Activated naive CD8-positive, alpha-beta T cell treated with anti-CD3 and anti-CD28 coated beads, Interleukin-2, amount 10 ng/mL, durations not matched to agents 7 days and 5 days (primary cell): ENCODE data around the gene SH2B2. TPM values are rescaled to one million over a fixed set of nuclear protein-coding genes. Genes with fewer than 3 reads are reported as not detected.

ENCODE experiments used
- ATAC-seq: fragments of 150-1000 bp; cut with Tn5 transposase; one replicate; pipeline ENCODE4 v1.10.0; 2021; ENCODE audit warnings: low read depth, moderate library complexity
- POLR2A ChIA-PET: fragments of 350-600 bp; sonication (Branson Sonifier 250); formaldehyde crosslinking; loops from one replicate; lab custom pipeline; 2021; ENCODE audit warnings: antibody characterized with exemption; lab: Charles Lee
- DNase-seq: peaks from one replicate; pipeline ENCODE4 v3.0.0; 2021
- H3K27ac Mint-ChIP-seq: one replicate; pipeline ENCODE4 v1.8.0; 2022; ENCODE audit warnings: mild to moderate bottlenecking, mixed read lengths
- H3K27me3 Mint-ChIP-seq: one replicate; pipeline ENCODE4 v1.8.0; 2022; ENCODE audit warnings: mild to moderate bottlenecking, moderate library complexity, mixed read lengths
- H3K36me3 Mint-ChIP-seq: one replicate; pipeline ENCODE4 v1.8.0; 2021; ENCODE audit warnings: mild to moderate bottlenecking, mixed read lengths
- H3K4me1 Mint-ChIP-seq: one replicate; pipeline ENCODE4 v1.8.0; 2021; ENCODE audit warnings: mixed read lengths
- H3K4me3 Mint-ChIP-seq: one replicate; pipeline ENCODE4 v1.8.0; 2022; ENCODE audit warnings: mild to moderate bottlenecking, moderate library complexity, mixed read lengths
- H3K9me3 Mint-ChIP-seq: one replicate; pipeline ENCODE4 v1.8.0; 2021; ENCODE audit warnings: mixed read lengths
- total RNA-seq, 2 experiments: library from RNA; stranded (reverse); gene quantifications; one replicate each; pipeline ENCODE4 v1.2.3, GENCODE V29; 2021

The SH2B2 gene
- total RNA-seq, 2 experiments from 2014 or later, result 0.97 to 1.2 TPM

DNA sequence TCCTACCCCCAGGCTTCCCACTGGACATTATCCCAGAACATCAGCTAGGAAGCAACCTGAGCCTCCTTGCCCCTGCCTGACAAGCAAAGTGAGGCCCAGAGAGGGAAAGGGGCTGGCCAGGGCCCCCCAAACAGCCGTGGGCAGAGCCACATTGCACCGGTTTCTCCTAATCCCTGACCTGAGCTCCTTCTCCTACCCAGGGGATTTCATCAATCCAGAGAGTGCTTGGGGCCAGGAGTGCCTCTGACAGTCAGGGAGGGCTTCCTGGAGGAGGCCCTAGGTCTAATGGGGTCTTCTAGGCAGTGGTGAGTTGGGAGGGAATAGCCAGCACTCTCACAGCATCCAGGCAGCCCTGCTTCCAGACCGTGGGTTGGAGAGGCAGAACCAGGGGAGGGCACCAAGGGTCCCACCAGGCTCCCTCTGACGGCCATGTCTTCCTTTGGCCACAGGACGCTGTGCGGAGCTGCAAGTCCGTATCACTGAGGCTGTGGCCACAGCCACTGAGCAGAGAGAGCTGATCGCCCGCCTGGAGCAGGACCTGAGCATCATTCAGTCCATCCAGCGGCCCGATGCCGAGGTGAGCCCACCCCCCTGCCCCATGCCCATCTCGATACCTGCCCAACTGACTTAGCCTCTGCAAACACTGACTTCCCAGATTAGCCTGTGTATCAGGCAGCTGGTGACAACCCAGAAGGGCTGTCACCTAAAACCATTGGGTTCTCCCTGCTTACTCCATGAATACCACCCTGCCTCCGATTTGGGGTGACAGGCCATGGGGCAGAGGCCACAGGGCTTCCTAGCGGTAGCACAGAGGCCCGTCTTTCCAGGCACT, 13.5 kb upstream of the SH2B2 start:
- POLR2A ChIA-PET, result no interaction called here
- H3K4me3 Mint-ChIP-seq, result no peak overlapping the region
- ATAC-seq (no peak), DNase-seq (no peak)
- no peaks in the 10 kb centered on the region for H3K36me3 Mint-ChIP-seq
- H3K9me3 Mint-ChIP-seq, result no peaks in the 10 kb centered on the region
- H3K27me3 Mint-ChIP-seq, result no peaks in the 10 kb centered on the region
- H3K4me1 Mint-ChIP-seq, result peaks cover 1% of the 10 kb centered on the region
- no peak overlapping the region for H3K27ac Mint-ChIP-seq

DNA sequence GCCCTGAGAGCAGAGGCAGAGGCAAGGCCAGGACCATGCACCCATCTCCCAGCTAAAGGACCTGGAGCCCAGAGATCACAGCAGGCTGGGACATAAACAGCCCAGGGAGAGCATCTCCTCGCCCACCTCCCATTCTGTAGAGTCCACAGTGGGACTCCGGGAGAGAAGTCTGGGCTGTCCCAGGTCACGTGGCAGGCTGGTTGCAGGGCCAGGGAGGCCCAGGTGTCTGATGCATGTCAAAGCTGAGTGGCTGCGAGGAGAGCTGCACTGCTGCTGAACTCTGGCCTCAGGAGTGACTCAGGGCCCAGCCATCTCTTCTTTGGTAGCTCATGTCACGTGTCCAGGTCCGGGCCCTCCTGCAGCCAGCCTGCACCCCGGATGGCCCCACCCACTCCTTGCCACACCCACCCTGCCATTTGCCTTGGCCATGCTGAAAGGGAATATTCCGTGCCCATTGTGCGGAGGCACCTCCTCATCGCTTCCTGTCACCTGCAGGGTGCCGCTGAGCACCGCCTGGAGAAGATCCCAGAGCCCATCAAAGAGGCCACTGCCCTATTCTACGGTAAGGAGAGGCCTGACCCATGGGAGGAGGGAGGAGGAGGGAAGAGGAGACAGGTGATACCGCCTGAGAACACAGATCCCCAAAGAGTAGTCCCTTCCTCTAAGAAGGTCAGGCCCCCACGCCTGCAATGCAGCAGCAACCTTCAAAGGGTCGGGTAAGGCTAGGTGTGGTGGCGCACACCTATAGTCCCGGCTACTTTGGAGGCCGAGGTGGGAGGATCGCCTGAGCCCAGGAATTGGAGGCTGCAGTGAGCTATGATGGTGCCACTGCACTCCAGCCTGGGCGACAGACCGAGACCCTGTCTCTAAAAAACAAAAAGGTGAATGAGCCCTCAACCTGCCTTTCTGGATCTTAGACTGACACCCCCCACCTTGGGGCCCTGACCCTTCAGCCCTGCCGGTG, 12.6 kb upstream of the SH2B2 start:
- no peak for DNase-seq
- no peaks in the 10 kb centered on the region for H3K27me3 Mint-ChIP-seq
- H3K4me3 Mint-ChIP-seq, result no peak overlapping the region
- H3K36me3 Mint-ChIP-seq, result no peaks in the 10 kb centered on the region
- POLR2A ChIA-PET, result no interaction called here
- H3K4me1 Mint-ChIP-seq, result peaks cover 1% of the 10 kb centered on the region
- no peak overlapping the region for H3K27ac Mint-ChIP-seq
- no peak for ATAC-seq
- H3K9me3 Mint-ChIP-seq, result no peaks in the 10 kb centered on the region

DNA sequence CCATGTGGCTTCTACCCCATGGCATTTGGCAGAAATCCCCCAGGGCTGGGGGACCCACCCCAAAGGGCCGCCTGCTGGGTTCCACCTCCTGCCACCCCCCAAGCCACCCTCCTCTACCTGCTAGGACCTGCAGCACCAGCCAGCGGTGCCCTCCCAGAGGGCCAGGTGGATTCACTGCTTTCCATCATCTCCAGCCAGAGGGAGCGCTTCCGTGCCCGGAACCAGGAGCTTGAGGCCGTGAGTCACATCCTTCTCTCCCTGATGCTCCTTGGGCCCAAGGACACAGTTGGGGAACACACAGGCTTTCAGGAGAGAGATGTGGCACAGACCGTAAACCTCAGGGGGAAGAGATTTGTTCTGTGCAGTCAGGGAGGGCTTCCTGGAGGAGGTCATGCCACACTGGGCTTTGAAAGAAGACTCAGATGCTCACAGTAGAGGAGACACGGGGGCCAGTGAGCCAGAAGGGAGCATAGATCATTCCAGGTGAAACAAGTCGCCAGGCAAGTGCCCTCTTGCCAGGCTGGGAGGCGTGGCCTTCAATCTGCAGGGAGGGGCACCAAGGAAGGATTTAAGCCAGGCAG, 11.5 kb upstream of the SH2B2 start:
- no peaks in the 10 kb centered on the region for H3K27me3 Mint-ChIP-seq
- no peak for DNase-seq
- no peaks in the 10 kb centered on the region for H3K36me3 Mint-ChIP-seq
- peaks cover 1% of the 10 kb centered on the region for H3K4me1 Mint-ChIP-seq
- POLR2A ChIA-PET, result no interaction called here
- no peak overlapping the region for H3K4me3 Mint-ChIP-seq
- H3K27ac Mint-ChIP-seq, result no peak overlapping the region
- ATAC-seq, result no peak
- H3K9me3 Mint-ChIP-seq, result no peaks in the 10 kb centered on the region

DNA sequence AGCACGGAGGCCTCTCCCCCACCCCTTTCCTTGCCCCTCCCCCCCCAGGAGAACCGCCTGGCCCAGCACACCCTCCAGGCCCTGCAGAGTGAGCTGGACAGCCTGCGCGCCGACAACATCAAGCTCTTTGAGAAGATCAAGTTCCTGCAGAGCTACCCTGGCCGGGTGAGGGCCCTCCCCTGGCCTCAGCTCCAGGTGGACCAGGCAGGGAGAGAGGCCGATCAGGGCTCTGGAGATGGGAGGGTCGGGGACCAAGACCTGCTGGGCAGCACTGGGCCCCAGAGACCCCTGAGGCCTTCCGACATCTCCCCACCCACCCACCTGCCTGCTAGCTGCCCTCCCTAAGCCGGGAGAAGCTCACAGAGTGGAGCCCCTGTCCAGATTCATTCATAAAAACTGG, 8.8 kb upstream of the SH2B2 start:
- Mint-ChIP-seq H3K4me3 (no peak overlapping the region), H3K9me3 (no peaks in the 10 kb centered on the region), H3K36me3 (no peaks in the 10 kb centered on the region), H3K27me3 (no peaks in the 10 kb centered on the region), H3K4me1 (peaks cover 1% of the 10 kb centered on the region), H3K27ac (no peak overlapping the region)
- no peak for ATAC-seq
- POLR2A ChIA-PET, result interaction anchor here (0.6 kb wide), 1 partner anchor 112 kb away, joined by 3 read pairs; no protein-coding TSS in a partner anchor
- no peak for DNase-seq

DNA sequence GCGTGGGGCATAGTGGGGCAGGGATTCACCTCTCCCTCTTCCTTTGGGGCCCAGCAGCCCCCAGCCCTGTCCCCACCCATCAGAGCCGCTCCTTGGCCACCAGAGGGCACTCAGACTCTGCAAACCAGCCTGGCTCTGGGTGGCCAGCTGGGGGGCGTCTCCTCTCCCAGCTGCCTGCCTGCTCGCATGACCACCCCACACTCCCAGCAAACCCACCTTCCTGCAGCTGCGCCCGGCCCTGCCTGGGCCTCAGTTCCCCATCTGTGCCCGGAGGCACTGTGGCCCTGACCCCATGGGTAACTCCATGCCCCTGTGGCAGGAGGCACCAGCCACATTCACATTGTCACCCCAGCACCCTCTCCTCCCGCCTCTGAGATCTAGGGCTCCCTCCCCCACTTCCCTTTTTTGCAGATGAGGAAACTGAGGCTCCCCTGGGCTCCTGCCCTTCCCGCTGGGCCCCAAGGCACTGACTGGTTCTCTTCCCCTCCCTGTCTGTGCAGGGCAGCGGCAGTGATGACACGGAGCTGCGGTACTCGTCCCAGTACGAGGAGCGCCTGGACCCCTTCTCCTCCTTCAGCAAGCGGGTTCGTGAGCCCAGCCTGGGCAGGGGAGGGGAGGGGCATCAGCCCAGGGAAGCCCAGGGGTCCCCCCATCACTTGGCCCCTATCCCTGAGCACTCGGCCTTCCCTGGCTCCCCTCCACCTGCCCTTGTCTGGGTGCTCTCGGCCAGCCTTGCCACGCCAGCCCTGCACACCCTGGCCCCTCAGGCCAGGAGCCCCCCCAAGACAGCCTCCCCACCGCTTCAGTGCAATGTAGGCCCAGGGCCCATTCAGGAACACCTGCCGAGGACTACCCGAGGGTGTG, 6.9 kb upstream of the SH2B2 start:
- DNase-seq (peak; percentile 65), ATAC-seq (peak; percentile 79)
- peaks cover 6% of the 10 kb centered on the region for H3K4me1 Mint-ChIP-seq
- peaks cover 4% of the 10 kb centered on the region for H3K27me3 Mint-ChIP-seq
- POLR2A ChIA-PET, result no interaction called here
- no peaks in the 10 kb centered on the region for H3K9me3 Mint-ChIP-seq
- no peak overlapping the region for H3K4me3 Mint-ChIP-seq
- no peaks in the 10 kb centered on the region for H3K36me3 Mint-ChIP-seq
- H3K27ac Mint-ChIP-seq, result peak overlapping the region; percentile 25

DNA sequence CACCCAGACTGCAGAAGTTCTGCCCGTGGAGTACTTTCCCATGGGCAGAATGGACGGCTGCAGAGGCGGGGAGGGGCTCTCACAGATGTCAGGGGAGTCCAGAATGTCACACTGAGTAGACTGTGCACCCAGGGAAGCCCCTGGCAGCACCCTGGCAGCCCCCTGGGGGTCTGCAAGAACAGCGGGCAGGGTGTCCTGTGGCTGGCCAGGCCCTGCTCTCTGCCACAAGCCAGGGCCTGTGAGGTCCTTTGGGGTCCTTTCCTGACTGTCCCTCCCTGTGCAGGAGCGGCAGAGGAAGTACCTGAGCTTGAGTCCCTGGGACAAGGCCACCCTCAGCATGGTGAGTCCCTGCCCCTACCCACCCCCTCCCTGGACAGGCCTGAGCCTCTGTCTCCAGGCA, 6.1 kb upstream of the SH2B2 start:
- Mint-ChIP-seq H3K27ac (no peak overlapping the region), H3K36me3 (no peaks in the 10 kb centered on the region), H3K4me3 (no peak overlapping the region), H3K4me1 (peaks cover 8% of the 10 kb centered on the region), H3K9me3 (no peaks in the 10 kb centered on the region), H3K27me3 (peaks cover 12% of the 10 kb centered on the region)
- POLR2A ChIA-PET, result no interaction called here
- ATAC-seq (no peak), DNase-seq (no peak)

DNA sequence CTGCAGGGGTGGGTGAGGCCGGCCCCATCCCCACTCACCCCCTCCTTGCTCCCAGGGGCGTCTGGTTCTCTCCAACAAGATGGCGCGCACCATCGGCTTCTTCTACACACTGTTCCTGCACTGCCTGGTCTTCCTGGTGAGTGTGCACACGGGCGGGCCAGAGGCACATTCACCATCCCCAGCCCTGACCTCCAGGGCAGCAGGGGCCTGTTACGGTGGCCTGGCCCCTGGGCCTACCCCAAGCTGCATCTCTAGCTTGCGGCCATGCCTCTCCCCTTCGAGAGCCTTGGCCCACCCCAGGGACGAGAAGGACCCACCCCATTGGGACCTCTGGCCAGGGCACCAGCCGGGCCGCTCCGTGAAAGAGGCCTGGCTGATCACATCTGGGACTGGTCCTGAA, 4.9 kb upstream of the SH2B2 start:
- Mint-ChIP-seq H3K9me3 (no peaks in the 10 kb centered on the region), H3K4me1 (peaks cover 8% of the 10 kb centered on the region), H3K27me3 (peaks cover 13% of the 10 kb centered on the region), H3K4me3 (no peak overlapping the region), H3K36me3 (no peaks in the 10 kb centered on the region), H3K27ac (no peak overlapping the region)
- no peak for ATAC-seq
- DNase-seq, result no peak
- POLR2A ChIA-PET, result no interaction called here

DNA sequence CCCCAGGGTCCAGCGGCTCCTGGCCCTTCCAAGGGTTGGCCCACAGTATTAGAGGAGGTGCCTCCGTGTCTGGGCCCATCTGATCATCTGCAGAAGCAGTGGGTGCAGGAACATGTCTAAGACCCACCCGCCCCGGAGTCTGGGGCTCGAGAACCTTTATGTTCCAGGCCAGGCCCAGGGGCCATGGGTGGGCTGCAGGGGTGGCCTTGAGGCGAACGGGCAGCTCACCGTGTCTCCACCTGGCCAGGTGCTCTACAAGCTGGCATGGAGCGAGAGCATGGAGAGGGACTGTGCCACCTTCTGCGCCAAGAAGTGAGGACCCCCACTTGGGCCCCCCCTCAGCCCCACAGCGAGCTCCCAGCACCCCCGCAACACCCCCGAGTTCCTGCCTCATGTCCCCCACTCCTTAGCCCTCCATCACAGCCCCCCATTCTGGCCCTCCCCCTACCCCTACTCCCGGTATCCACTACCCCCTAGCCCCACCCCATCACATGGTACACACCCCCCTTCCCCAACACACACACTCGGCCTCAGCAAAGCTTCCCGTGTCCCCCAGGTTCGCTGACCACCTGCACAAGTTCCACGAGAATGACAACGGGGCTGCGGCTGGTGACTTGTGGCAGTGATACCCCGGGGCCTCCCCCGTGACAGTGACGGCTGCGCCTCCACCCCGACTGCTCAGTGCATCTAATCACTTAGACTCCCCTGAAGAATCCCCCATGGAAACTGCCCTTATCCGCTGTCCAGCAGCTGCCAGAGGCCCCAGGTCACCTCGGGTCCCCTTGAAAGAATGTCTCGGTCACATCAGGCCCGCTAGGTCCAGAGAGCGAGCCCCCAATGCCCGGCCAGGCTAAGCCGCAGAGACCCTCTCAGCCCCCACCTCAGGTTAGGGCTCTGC, 4.0 kb upstream of the SH2B2 start:
- POLR2A ChIA-PET, result interaction anchor here (0.5 kb wide), 1 partner anchor 174 kb away, joined by 3 read pairs; no protein-coding TSS in a partner anchor
- H3K27me3 Mint-ChIP-seq, result peaks cover 13% of the 10 kb centered on the region
- no peaks in the 10 kb centered on the region for H3K9me3 Mint-ChIP-seq
- H3K36me3 Mint-ChIP-seq, result no peaks in the 10 kb centered on the region
- ATAC-seq, result no peak
- no peak overlapping the region for H3K4me3 Mint-ChIP-seq
- no peak overlapping the region for H3K27ac Mint-ChIP-seq
- DNase-seq, result no peak
- peaks cover 8% of the 10 kb centered on the region for H3K4me1 Mint-ChIP-seq

DNA sequence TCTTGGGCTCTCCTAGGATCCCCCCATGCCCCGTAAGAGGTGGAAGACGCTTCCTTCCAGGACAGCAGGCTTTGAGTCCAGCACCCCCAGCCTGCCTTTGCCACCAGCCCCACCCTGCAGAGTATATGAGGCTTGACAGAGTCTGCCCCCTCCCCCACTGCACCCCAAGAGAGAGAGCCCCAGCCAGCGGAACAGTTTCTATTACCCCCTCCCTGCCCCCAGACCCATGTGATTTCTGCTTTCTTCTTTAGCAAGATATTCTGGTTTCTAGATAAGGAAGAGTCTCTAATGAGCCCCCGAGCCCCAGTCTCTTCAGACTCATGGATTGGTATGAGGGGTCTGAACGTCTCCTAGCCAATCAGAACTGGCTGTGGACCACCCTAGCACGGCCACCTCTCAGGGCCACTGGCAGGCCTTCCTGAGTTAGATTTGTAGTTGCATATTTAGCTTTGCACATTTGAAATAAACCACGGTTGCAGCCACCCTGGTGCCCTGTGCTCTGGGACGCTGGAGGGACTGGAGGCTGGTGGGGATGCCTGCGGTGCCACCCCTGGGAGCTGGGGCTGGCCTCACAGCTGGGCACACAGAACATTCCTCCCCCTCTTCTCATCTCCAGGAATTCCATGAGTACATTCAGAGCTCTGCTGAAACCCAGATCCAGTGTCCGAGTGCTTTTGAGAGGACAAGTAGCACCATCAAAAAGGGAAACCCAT, 3.0 kb upstream of the SH2B2 start:
- Mint-ChIP-seq H3K4me3 (no peak overlapping the region), H3K27me3 (peaks cover 13% of the 10 kb centered on the region), H3K27ac (no peak overlapping the region), H3K9me3 (no peaks in the 10 kb centered on the region), H3K4me1 (peaks cover 8% of the 10 kb centered on the region), H3K36me3 (no peaks in the 10 kb centered on the region)
- DNase-seq, result no peak
- POLR2A ChIA-PET, result interaction anchor here (0.6 kb wide), 1 partner anchor 677 kb away, joined by 3 read pairs; no protein-coding TSS in a partner anchor
- ATAC-seq, result no peak

DNA sequence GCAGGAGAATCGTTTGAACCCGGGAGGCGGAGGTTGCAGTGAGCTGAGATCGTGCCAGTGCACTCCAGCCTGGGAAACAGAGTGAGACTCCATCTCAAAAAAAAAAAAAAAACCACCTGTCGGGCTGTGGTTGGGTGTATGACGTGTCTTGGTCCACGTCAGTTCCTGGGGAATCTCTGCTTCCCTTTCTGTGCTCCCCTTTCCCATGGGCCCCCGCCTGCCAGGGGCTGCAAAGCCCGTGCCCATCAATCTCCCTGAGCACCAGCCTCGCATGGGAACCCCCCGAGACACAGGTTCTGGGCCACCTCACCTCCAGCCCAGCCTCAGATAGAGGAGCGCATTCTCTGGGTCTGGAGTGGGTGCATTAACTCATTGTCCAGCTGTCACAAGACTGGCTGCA, 2.3 kb upstream of the SH2B2 start:
- no peaks in the 10 kb centered on the region for H3K9me3 Mint-ChIP-seq
- POLR2A ChIA-PET, result interaction anchor here (0.6 kb wide), 1 partner anchor 677 kb away, joined by 3 read pairs; no protein-coding TSS in a partner anchor
- H3K4me1 Mint-ChIP-seq, result peaks cover 8% of the 10 kb centered on the region
- H3K36me3 Mint-ChIP-seq, result no peaks in the 10 kb centered on the region
- peak overlapping the region; percentile 10 for H3K4me3 Mint-ChIP-seq
- peaks cover 13% of the 10 kb centered on the region for H3K27me3 Mint-ChIP-seq
- no peak for DNase-seq
- no peak overlapping the region for H3K27ac Mint-ChIP-seq
- no peak for ATAC-seq

DNA sequence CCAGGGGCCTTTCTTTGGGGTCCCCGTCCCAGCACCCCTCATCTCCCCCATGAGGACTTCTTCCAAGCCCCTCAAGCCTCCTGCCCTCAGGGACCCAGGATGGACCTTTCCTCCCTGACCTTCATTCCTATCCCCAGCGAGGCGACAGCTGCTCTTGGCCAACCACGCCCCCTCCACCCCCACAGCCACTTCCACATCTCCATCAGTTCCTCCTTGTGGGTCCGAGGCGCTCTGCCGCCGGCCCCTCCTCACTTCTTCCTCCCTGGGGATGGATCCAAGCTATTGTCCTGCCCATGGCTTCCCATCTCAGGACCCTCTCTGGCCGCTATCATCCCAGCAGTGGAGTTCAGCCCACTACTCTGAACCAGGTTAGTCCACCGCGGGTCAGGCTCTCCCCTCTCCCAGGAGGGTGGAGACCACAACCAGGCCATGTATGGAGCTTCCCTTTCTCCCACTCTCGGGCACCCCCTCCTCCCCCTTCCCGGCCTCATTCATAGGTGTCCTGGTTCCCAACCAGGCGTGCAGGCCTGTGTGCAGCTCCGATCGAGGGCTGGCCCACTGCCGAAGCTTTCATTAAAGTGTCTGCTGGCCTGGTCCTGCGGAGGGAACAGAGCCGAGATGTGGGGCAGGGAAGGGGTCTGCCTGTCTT, 1.7 kb upstream of the SH2B2 start:
- H3K27me3 Mint-ChIP-seq, result peaks cover 13% of the 10 kb centered on the region
- no peak for DNase-seq
- H3K4me3 Mint-ChIP-seq, result no peak overlapping the region
- peaks cover 8% of the 10 kb centered on the region for H3K4me1 Mint-ChIP-seq
- H3K36me3 Mint-ChIP-seq, result no peaks in the 10 kb centered on the region
- no peaks in the 10 kb centered on the region for H3K9me3 Mint-ChIP-seq
- no peak for ATAC-seq
- no peak overlapping the region for H3K27ac Mint-ChIP-seq
- POLR2A ChIA-PET, result no interaction called here
